Liver (tissue), 10 donors: ENCODE measurements around the gene TLR10. TPM values are rescaled to one million over a fixed set of nuclear protein-coding genes. Genes with fewer than 3 reads are reported as not detected.

Source experiments
- DNase-seq: peaks from one replicate; pipeline ENCODE4 v3.0.0-alpha.2; 2017; ENCODE audit warnings: low spot score
- H3K27ac ChIP-seq, 2 donors: one replicate each; pipeline ENCODE4 v1.7.0; 2013; ENCODE audit warnings: inconsistent platforms in 2 of 2, low read length in 2 of 2, control low read depth in 1 of 2, low read depth in 1 of 2, mild to moderate bottlenecking in 1 of 2
- H3K27me3 ChIP-seq, 4 donors: one replicate each; pipeline versions ENCODE4 v1.6.1 to v1.7.0; 2013; ENCODE audit warnings: low read length in 3 of 4, inconsistent platforms in 1 of 4, mild to moderate bottlenecking in 1 of 4, moderate library complexity in 1 of 4; ENCODE audit not compliant: control insufficient read depth in 4 of 4, insufficient read depth in 4 of 4
- H3K36me3 ChIP-seq, 4 donors: one replicate each; pipeline versions ENCODE4 v1.6.1 to v1.7.0; 2013; ENCODE audit warnings: low read length in 3 of 4, mild to moderate bottlenecking in 3 of 4, low read depth in 1 of 4, moderate library complexity in 1 of 4; ENCODE audit not compliant: control insufficient read depth in 4 of 4, insufficient read depth in 3 of 4
- H3K4me1 ChIP-seq, 4 donors: one replicate each; pipeline versions ENCODE4 v1.6.1 to v1.7.0; 2013; ENCODE audit warnings: low read length in 3 of 4, mild to moderate bottlenecking in 3 of 4, moderate library complexity in 1 of 4; ENCODE audit not compliant: control insufficient read depth in 4 of 4, insufficient read depth in 4 of 4
- H3K4me3 ChIP-seq, 3 donors: one replicate each; pipeline versions ENCODE4 v1.6.1 to v1.7.0; 2013; ENCODE audit warnings: low read length in 3 of 3, control low read depth in 1 of 3, low read depth in 1 of 3, mild to moderate bottlenecking in 1 of 3
- H3K9ac ChIP-seq, 2 donors: one replicate each; pipeline ENCODE4 v1.7.0; 2013; ENCODE audit warnings: low read length in 2 of 2, mild to moderate bottlenecking in 2 of 2, moderate library complexity in 2 of 2, control low read depth in 1 of 2, low read depth in 1 of 2
- H3K9me3 ChIP-seq, 4 donors: one replicate each; pipeline versions ENCODE4 v1.6.1 to v1.7.0; 2013; ENCODE audit warnings: low read length in 3 of 4; ENCODE audit not compliant: control insufficient read depth in 4 of 4
- ATF3 ChIP-seq: IDR thresholded peaks from 2 replicates; pipeline ENCODE4 v1.6.1; 2016; ENCODE audit warnings: antibody characterized with exemption
- CTCF ChIP-seq: fragments of 150-350 bp; IDR thresholded peaks from 2 replicates; pipeline ENCODE4 v1.5.1; 2017; ENCODE audit warnings: improper control_type of control experiment, low read depth, low read length; ENCODE audit not compliant: missing input control
- EGR1 ChIP-seq, 2 donors: IDR thresholded peaks; 2 replicates each; pipeline ENCODE4 v1.6.1; 2016 to 2018; ENCODE audit warnings: antibody characterized with exemption in 2 of 2, low read depth in 2 of 2
- FOXA1 ChIP-seq: IDR thresholded peaks from 2 replicates; pipeline ENCODE4 v1.6.1; 2016; ENCODE audit warnings: antibody characterized with exemption
- FOXA2 ChIP-seq: IDR thresholded peaks from 2 replicates; pipeline ENCODE4 v1.6.1; 2016; ENCODE audit warnings: antibody characterized with exemption
- GABPA ChIP-seq, 2 donors: IDR thresholded peaks in 1 of 2; conservative IDR thresholded peaks in 1 of 2; 2 replicates each; pipeline ENCODE4 v1.6.1; 2016; ENCODE audit warnings: antibody characterized with exemption in 2 of 2, mild to moderate bottlenecking in 1 of 2, moderate library complexity in 1 of 2
- HNF4A ChIP-seq, 2 donors: conservative IDR thresholded peaks; 2 replicates each; pipeline ENCODE4 v1.6.1; 2016; ENCODE audit warnings: antibody characterized with exemption in 2 of 2, mild to moderate bottlenecking in 2 of 2
- HNF4G ChIP-seq: IDR thresholded peaks from 2 replicates; pipeline ENCODE4 v1.6.1; 2016; ENCODE audit warnings: antibody characterized with exemption
- JUND ChIP-seq, 2 donors: IDR thresholded peaks; 2 replicates each; pipeline ENCODE4 v1.6.1; 2016; ENCODE audit warnings: antibody characterized with exemption in 2 of 2
- MAX ChIP-seq: IDR thresholded peaks from 2 replicates; pipeline ENCODE4 v1.6.1; 2016; ENCODE audit warnings: antibody characterized with exemption
- NR2F2 ChIP-seq: IDR thresholded peaks from 2 replicates; pipeline ENCODE4 v1.6.1; 2016; ENCODE audit warnings: antibody characterized with exemption
- RAD21 ChIP-seq, 2 donors: IDR thresholded peaks; 2 replicates each; pipeline ENCODE4 v1.6.1; 2016; ENCODE audit warnings: antibody characterized with exemption in 2 of 2, mild to moderate bottlenecking in 2 of 2
- RXRA ChIP-seq, 2 donors: IDR thresholded peaks; 2 replicates each; pipeline ENCODE4 v1.6.1; 2017 to 2018; ENCODE audit warnings: antibody characterized with exemption in 2 of 2, mild to moderate bottlenecking in 1 of 2
- SP1 ChIP-seq: IDR thresholded peaks from 2 replicates; pipeline ENCODE4 v1.6.1; 2018; ENCODE audit warnings: antibody characterized with exemption, mild to moderate bottlenecking
- TAF1 ChIP-seq: conservative IDR thresholded peaks from 2 replicates; pipeline ENCODE4 v1.6.1; 2016; ENCODE audit warnings: antibody characterized with exemption, mild to moderate bottlenecking
- YY1 ChIP-seq: IDR thresholded peaks from 2 replicates; pipeline ENCODE4 v1.6.1; 2016; ENCODE audit warnings: antibody characterized with exemption, mild to moderate bottlenecking
- ZBTB33 ChIP-seq: IDR thresholded peaks from 2 replicates; pipeline ENCODE4 v1.6.1; 2016; ENCODE audit warnings: antibody characterized with exemption
- WGBS: extraction: QIAGEN DNeasy Blood & Tissue Kit; methylation state at CpG from one replicate; pipeline ENCODE4 v1.1.7; 2013; 5-methylcytosine and 5-hydroxymethylcytosine counted together
- polyA plus RNA-seq, 2 donors: library from polyadenylated mRNA; stranded (reverse) in 1 of 2; unstranded in 1 of 2; fragments of 200-250 nt in 1 of 2; fragments of >200 nt in 1 of 2; fragmentation: Nextera tagmentation in 1 of 2; extraction: Ambion mirVana in 1 of 2; gene quantifications; one replicate each; pipeline versions ENCODE4 v1.2.1 to v1.2.3, GENCODE V29; 2013 to 2015
- small RNA-seq: library from RNA; depleted of rRNA; stranded (forward); fragments of <200 nt; gene quantifications from one replicate; pipeline ENCODE3, GENCODE V24; 2014
- total RNA-seq, 2 donors: library from RNA; depleted of rRNA; stranded (reverse); fragments of >200 nt; gene quantifications; one replicate each; pipeline ENCODE4 v1.2.3, GENCODE V29; 2014
- TF ChIP-seq, protein P1 (sequence below): IDR thresholded peaks from 2 replicates; pipeline ENCODE4 v1.6.1; 2016; ENCODE audit warnings: antibody characterized with exemption, mild to moderate bottlenecking
- donor health status: healthy.
- donor health status: healthy.
- donor health status: healthy.
- donor health status: healthy.
- donor health status: healthy.

The TLR10 gene
- total and polyA plus RNA-seq, 4 donors, result 0.02 to 1.9 (median 0.11) TPM

DNA sequence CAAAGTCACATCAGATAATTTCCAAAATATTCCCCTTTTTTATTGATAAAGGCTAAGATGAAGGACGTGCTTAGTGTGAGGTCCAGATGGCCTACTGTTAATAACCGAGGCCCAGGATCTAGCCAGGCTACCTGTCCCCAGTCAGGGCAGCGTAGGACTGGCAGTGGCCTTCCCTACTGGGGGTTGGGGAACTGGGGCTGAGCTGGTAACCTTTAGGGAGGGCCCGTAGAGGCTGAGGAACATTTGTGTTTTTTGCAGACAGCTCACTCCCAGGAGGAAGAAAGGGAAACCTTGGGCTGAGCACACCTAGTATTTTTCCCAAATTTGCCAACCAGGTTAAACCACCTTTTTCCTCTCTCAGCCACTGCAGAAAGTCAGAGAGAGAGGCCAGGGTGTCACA is 59.7 kb downstream of the TLR10 start:
- Histone ChIP-seq H3K4me3 (no peak overlapping the region), H3K9me3 (no peaks in the 10 kb centered on the region), H3K36me3 (no peaks in the 10 kb centered on the region), H3K27ac (no peak overlapping the region), H3K27me3 (no peaks in the 10 kb centered on the region), H3K9ac (no peak overlapping the region), H3K4me1 (no peaks in the 10 kb centered on the region)
- 79% methylated on average over 4 of the region's 4 CpGs for WGBS
- no peak for DNase-seq
- TF ChIP-seq NR2F2 (no peak), YY1 (no peak), RXRA (IDR thresholded peaks at IDR 0.05) (no peak), RAD21 (IDR thresholded peaks at IDR 0.05) (no peak), FOXA2 (no peak), ZBTB33 (no peak), EGR1 (IDR thresholded peaks at IDR 0.05; ENCODE audit: low read depth in 2 of 2) (no peak), TAF1 (no peak), JUND (IDR thresholded peaks at IDR 0.05) (no peak), SP1 (no peak), GABPA (IDR thresholded peaks at IDR 0.05 in 1 of 2, conservative IDR thresholded peaks at IDR 0.05 in 1 of 2) (no peak), HNF4A (conservative IDR thresholded peaks at IDR 0.05) (no peak), CTCF (no peak), MAX (no peak), ATF3 (no peak), FOXA1 (no peak), HNF4G (no peak)
- TF ChIP-seq, protein P1, sequence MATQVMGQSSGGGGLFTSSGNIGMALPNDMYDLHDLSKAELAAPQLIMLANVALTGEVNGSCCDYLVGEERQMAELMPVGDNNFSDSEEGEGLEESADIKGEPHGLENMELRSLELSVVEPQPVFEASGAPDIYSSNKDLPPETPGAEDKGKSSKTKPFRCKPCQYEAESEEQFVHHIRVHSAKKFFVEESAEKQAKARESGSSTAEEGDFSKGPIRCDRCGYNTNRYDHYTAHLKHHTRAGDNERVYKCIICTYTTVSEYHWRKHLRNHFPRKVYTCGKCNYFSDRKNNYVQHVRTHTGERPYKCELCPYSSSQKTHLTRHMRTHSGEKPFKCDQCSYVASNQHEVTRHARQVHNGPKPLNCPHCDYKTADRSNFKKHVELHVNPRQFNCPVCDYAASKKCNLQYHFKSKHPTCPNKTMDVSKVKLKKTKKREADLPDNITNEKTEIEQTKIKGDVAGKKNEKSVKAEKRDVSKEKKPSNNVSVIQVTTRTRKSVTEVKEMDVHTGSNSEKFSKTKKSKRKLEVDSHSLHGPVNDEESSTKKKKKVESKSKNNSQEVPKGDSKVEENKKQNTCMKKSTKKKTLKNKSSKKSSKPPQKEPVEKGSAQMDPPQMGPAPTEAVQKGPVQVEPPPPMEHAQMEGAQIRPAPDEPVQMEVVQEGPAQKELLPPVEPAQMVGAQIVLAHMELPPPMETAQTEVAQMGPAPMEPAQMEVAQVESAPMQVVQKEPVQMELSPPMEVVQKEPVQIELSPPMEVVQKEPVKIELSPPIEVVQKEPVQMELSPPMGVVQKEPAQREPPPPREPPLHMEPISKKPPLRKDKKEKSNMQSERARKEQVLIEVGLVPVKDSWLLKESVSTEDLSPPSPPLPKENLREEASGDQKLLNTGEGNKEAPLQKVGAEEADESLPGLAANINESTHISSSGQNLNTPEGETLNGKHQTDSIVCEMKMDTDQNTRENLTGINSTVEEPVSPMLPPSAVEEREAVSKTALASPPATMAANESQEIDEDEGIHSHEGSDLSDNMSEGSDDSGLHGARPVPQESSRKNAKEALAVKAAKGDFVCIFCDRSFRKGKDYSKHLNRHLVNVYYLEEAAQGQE, result no peak

Small RNAs within 50 kb of the gene (small RNA-seq; reads per million reads assigned to genes)
- not detected for gene RNA5SP158

Other genes starting within 250 kb of the TLR10 start
- gene KLF3, start 118.8 kb downstream of the TLR10 start, total RNA-seq, result 10 to 100 TPM; 20.1 to 77.5 TPM
- 10 to 100 TPM; 11.1 to 22.0 TPM for gene KLF3, start 118.8 kb downstream of the TLR10 start, polyA plus RNA-seq
- 1 to 10 TPM; 9.5 to 10.0 TPM for gene TLR1, start 21.8 kb upstream of the TLR10 start, total RNA-seq
- 1 to 10 TPM; 2.7 to 3.3 TPM for gene TLR1, start 21.8 kb upstream of the TLR10 start, polyA plus RNA-seq
- 1 to 10 TPM; 1.9 to 2.1 TPM for gene TLR6, start 73.8 kb upstream of the TLR10 start, total RNA-seq
- under 1 TPM; 0.26 to 0.66 TPM for gene TLR6, start 73.8 kb upstream of the TLR10 start, polyA plus RNA-seq
- 100 to 1,000 TPM in 1 of 2 donors, 10 to 100 TPM in 1; 22.1 to 108 TPM for gene FAM114A1, start 84.8 kb upstream of the TLR10 start, total RNA-seq
- 10 to 100 TPM; 35.7 to 72.0 TPM for gene FAM114A1, start 84.8 kb upstream of the TLR10 start, polyA plus RNA-seq
- gene TMEM156, start 249.4 kb upstream of the TLR10 start, total RNA-seq, result under 1 TPM; 0.67 to 0.70 TPM
- gene TMEM156, start 249.4 kb upstream of the TLR10 start, polyA plus RNA-seq, result under 1 TPM; 0.58 to 0.61 TPM